Liver (tissue), 3 donors: ENCODE results near the gene SERPINA9.

Experiments used
- ATF3 ChIP-seq: IDR thresholded peaks from 2 replicates; pipeline ENCODE4 v1.6.1; 2016; ENCODE audit warnings: antibody characterized with exemption
- CTCF ChIP-seq: fragments of 150-350 bp; IDR thresholded peaks from 2 replicates; pipeline ENCODE4 v1.5.1; 2017; ENCODE audit warnings: improper control_type of control experiment, low read depth, low read length; ENCODE audit not compliant: missing input control
- TF ChIP-seq, protein P1 (sequence below): IDR thresholded peaks from 2 replicates; pipeline ENCODE4 v1.6.1; 2016; ENCODE audit warnings: antibody characterized with exemption
- donor health status: healthy.
- donor health status: healthy.

DNA sequence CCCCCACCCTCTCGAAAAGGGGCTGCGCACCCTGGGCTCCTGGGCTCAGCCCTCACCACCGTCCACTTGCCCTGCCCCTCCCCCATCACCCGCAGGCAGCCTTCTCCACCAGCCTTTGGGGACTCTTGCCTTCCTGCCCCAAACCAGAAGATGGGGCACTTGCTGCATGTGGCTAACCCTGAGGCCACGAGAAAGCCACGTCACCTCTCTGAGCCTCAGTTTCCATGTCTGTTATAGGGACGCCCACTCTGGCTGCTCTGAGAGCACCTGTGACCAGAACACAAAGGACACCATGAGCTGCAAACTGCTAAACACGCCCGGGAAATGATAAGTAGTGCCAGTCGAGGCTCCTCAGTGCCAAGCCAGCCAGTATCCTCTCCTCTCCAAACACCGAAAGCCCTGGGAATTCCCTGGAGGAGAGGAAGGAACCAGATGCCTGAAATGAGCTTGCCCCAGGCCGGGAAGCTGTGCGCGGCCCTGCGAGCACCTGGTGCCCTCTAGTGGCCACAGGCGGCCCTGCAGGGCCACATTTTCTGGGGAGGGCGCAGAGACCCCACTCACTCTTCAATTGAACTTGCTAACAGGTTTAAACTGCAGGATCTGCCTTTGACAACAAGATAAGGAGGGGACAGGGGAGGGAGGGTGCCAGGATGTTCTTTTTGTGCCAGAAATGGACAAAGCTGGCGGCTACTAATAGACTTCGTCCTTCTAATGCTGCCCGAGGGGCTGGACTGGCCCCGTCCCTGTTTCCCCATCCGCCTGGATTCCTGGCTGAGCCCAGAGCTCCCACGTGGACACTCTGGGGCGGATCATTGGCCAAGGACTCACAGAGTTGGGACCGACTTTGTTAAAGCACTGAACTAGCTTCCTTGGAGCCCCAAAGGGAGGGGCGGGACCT, 10.2 kb upstream of the SERPINA9 start:
- TF ChIP-seq CTCF (peak; percentile 99), ATF3 (no peak)
- TF ChIP-seq, protein P1, sequence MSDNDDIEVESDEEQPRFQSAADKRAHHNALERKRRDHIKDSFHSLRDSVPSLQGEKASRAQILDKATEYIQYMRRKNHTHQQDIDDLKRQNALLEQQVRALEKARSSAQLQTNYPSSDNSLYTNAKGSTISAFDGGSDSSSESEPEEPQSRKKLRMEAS, result no peak
